ENCODE results near the gene HDGFL2.

DNA sequence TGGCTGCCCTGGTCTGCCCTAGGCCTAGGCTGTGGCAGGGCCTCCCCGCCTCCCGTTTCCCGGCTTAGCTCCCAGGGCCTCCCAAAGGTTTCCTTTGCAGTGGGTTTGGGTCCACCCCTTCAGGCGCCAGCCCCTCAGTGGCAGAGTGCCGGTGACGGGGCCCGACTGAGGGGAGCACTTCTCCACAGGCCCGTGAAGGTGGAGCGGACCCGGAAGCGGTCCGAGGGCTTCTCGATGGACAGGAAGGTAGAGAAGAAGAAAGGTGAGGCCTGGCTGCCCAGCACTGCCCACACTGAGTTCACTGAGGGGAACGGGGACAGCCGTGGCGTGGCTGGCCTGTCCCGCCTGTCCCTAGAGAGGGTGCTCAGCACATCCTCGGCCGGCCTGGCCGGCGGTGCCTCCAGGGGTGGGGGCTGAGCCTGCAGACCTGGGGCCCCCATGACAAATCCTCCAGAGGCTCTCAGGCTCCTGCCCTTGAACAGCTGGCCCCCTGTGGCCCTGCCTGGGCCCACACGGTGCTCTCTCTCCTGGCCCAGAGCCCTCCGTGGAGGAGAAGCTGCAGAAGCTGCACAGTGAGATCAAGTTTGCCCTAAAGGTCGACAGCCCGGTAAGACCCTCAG is 25.8 kb downstream of the HDGFL2 start:
- TF ChIP-seq POLR2A (IDR thresholded peaks at IDR 0.05; ENCODE audit: borderline replicate concordance, extremely low read depth, insufficient read depth, insufficient read length) (no peak), EZH2phosphoT487 (IDR thresholded peaks at IDR 0.05; ENCODE audit: borderline replicate concordance) (no peak), CEBPB (IDR thresholded peaks at IDR 0.05; ENCODE audit: low read depth) (no peak), SIN3A (IDR thresholded peaks at IDR 0.05; ENCODE audit: low read depth) (no peak), EZH2 (IDR thresholded peaks at IDR 0.05) (no peak), POLR2AphosphoS5 (IDR thresholded peaks at IDR 0.05; ENCODE audit: low read depth, low read length) (no peak), JUND (IDR thresholded peaks at IDR 0.05) (no peak), TCF7L2 (IDR thresholded peaks at IDR 0.05; ENCODE audit: borderline replicate concordance, extremely low read depth, insufficient read depth, insufficient read length) (no peak)
- TF ChIP-seq, protein P1, sequence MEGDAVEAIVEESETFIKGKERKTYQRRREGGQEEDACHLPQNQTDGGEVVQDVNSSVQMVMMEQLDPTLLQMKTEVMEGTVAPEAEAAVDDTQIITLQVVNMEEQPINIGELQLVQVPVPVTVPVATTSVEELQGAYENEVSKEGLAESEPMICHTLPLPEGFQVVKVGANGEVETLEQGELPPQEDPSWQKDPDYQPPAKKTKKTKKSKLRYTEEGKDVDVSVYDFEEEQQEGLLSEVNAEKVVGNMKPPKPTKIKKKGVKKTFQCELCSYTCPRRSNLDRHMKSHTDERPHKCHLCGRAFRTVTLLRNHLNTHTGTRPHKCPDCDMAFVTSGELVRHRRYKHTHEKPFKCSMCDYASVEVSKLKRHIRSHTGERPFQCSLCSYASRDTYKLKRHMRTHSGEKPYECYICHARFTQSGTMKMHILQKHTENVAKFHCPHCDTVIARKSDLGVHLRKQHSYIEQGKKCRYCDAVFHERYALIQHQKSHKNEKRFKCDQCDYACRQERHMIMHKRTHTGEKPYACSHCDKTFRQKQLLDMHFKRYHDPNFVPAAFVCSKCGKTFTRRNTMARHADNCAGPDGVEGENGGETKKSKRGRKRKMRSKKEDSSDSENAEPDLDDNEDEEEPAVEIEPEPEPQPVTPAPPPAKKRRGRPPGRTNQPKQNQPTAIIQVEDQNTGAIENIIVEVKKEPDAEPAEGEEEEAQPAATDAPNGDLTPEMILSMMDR (IDR thresholded peaks at IDR 0.05 in 2 of 3, conservative IDR thresholded peaks at IDR 0.05 in 1 of 3; ENCODE audit: borderline replicate concordance in 1 of 3, insufficient read depth in 1 of 3, low read depth in 2 of 3, low read length in 2 of 3), result no peak
- TF ChIP-seq, protein P2, sequence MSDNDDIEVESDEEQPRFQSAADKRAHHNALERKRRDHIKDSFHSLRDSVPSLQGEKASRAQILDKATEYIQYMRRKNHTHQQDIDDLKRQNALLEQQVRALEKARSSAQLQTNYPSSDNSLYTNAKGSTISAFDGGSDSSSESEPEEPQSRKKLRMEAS (IDR thresholded peaks at IDR 0.05), result no peak
